H1 (cell line): ENCODE measurements around the gene HS3ST6. TPM values are rescaled to one million over a fixed set of nuclear protein-coding genes. Genes with fewer than 3 reads are reported as not detected.

Source experiments
- CTCF ChIA-PET: fragments of 300-600 bp; sonication (Branson Sonifier 250); formaldehyde crosslinking; loops from one replicate; lab custom pipeline; 2021; ENCODE audit not compliant: partially characterized antibody; lab: Charles Lee
- POLR2A ChIA-PET: fragments of 300-600 bp; sonication (Branson Sonifier 250); formaldehyde crosslinking; loops from one replicate; lab custom pipeline; 2021; ENCODE audit warnings: inconsistent platforms; ENCODE audit not compliant: partially characterized antibody; lab: Charles Lee
- DNase-seq, 2 experiments: peaks; one replicate each; pipeline versions ENCODE4 v3.0.0 to v3.0.0-alpha.2; 2010 to 2022; ENCODE audit warnings: low spot score in 2 of 2, low read depth in 1 of 2, mixed read lengths in 1 of 2
- FAIRE-seq: peaks from 2 replicates; lab custom pipeline; 2011; peaks lifted over from hg19 to GRCh38; lab: Jason Lieb, UNC
- H2AFZ ChIP-seq: 2 replicates; pipeline ENCODE4 v1.8.1; 2012; ENCODE audit warnings: low read length, inconsistent platforms
- H2AK5ac ChIP-seq: 2 replicates; pipeline ENCODE4 v1.6.1; 2013; ENCODE audit warnings: low read depth, low read length
- H2BK120ac ChIP-seq: replicated peaks from 2 replicates; pipeline ENCODE3; 2013; ENCODE audit warnings: low read depth, low read length, inconsistent platforms
- H2BK12ac ChIP-seq: 2 replicates; pipeline ENCODE4 v1.6.1; 2013; ENCODE audit warnings: low read depth, low read length
- H2BK15ac ChIP-seq: 2 replicates; pipeline ENCODE4 v1.6.1; 2013; ENCODE audit warnings: low read length
- H2BK20ac ChIP-seq: 2 replicates; pipeline ENCODE4 v1.6.1; 2013; ENCODE audit warnings: low read length
- H2BK5ac ChIP-seq: 2 replicates; pipeline ENCODE4 v1.6.1; 2013; ENCODE audit warnings: low read depth, low read length
- H3K14ac ChIP-seq: 2 replicates; pipeline ENCODE4 v1.6.1; 2013; ENCODE audit warnings: inconsistent platforms; ENCODE audit not compliant: insufficient read length
- H3K18ac ChIP-seq: 2 replicates; pipeline ENCODE4 v1.6.1; 2013; ENCODE audit warnings: low read length; ENCODE audit errors: extremely low read depth
- H3K23ac ChIP-seq: 2 replicates; pipeline ENCODE4 v1.6.1; 2013; ENCODE audit warnings: inconsistent platforms; ENCODE audit not compliant: insufficient read length
- H3K23me2 ChIP-seq: 2 replicates; pipeline ENCODE4 v1.6.1; 2013; ENCODE audit warnings: low read depth, low read length
- H3K27ac ChIP-seq: 2 replicates; pipeline ENCODE4 v1.6.1; 2011; ENCODE audit warnings: low read depth, low read length, inconsistent platforms
- H3K27me3 ChIP-seq, 4 experiments: replicated peaks in 1 of 4; 1 replicate in 1 of 4; 2 replicates in 3 of 4; pipeline versions ENCODE4 v1.6.1 to v1.8.1; 2011 to 2013; ENCODE audit warnings: low read length in 3 of 4, mild to moderate bottlenecking in 3 of 4, inconsistent platforms in 2 of 4, mixed read lengths in 2 of 4, moderate library complexity in 1 of 4; ENCODE audit not compliant: control insufficient read depth in 3 of 4, insufficient read depth in 3 of 4; ENCODE audit errors: extremely low read depth in 1 of 4
- H3K36me3 ChIP-seq, 4 experiments: 2 replicates each; pipeline versions ENCODE4 v1.6.1 to v1.8.1; 2011 to 2013; ENCODE audit warnings: mild to moderate bottlenecking in 4 of 4, low read length in 3 of 4, moderate library complexity in 2 of 4, control low read depth in 1 of 4, inconsistent platforms in 1 of 4; ENCODE audit not compliant: insufficient read depth in 4 of 4, control insufficient read depth in 2 of 4
- H3K4ac ChIP-seq: replicated peaks from 2 replicates; pipeline ENCODE3; 2013; ENCODE audit warnings: low read length, low read depth, mixed read lengths, inconsistent platforms; ENCODE audit not compliant: insufficient read length
- H3K4me1 ChIP-seq, 4 experiments: replicated peaks in 1 of 4; 1 replicate in 1 of 4; 2 replicates in 3 of 4; pipeline versions ENCODE4 v1.6.1 to v1.8.1; 2011 to 2013; ENCODE audit warnings: low read length in 3 of 4, inconsistent platforms in 2 of 4, mixed read lengths in 1 of 4; ENCODE audit not compliant: insufficient read depth in 4 of 4, control insufficient read depth in 3 of 4
- H3K4me2 ChIP-seq, 2 experiments: 2 replicates each; pipeline versions ENCODE4 v1.6.1 to v1.8.1; 2011 to 2013; ENCODE audit warnings: low read depth in 2 of 2, low read length in 2 of 2, control low read depth in 1 of 2, inconsistent platforms in 1 of 2, mild to moderate bottlenecking in 1 of 2; ENCODE audit not compliant: insufficient read depth in 1 of 2
- H3K4me3 ChIP-seq, 4 experiments: fragments of 200-600, 300-600 bp in 1 of 4; sonication (generic), shearing (Covaris generic), sonication (Bioruptor Twin) in 1 of 4; 2 replicates each; pipeline versions ENCODE4 v1.5.1 to v1.8.1; 2011 to 2016; ENCODE audit warnings: low read length in 4 of 4, low read depth in 3 of 4, control low read depth in 2 of 4, inconsistent platforms in 2 of 4, mild to moderate bottlenecking in 2 of 4, mixed read lengths in 1 of 4, moderate library complexity in 1 of 4; ENCODE audit not compliant: insufficient read depth in 2 of 4; ENCODE audit errors: extremely low read depth in 1 of 4
- H3K56ac ChIP-seq: replicated peaks from 2 replicates; pipeline ENCODE3; 2013; ENCODE audit warnings: low read depth, mild to moderate bottlenecking, mixed read lengths, low read length, inconsistent platforms; ENCODE audit not compliant: insufficient read length
- H3K79me1 ChIP-seq: 2 replicates; pipeline ENCODE4 v1.6.1; 2013; ENCODE audit warnings: low read depth, low read length, control low read depth
- H3K79me2 ChIP-seq, 2 experiments: 2 replicates each; pipeline versions ENCODE4 v1.6.1 to v1.8.1; 2012 to 2013; ENCODE audit warnings: low read length in 2 of 2, mild to moderate bottlenecking in 2 of 2, inconsistent platforms in 1 of 2; ENCODE audit not compliant: insufficient read depth in 2 of 2, control insufficient read depth in 1 of 2
- H3K9ac ChIP-seq, 4 experiments: replicated peaks in 1 of 4; 1 replicate in 1 of 4; 2 replicates in 3 of 4; pipeline versions ENCODE4 v1.6.1 to v1.8.1; 2011 to 2013; ENCODE audit warnings: low read depth in 3 of 4, low read length in 3 of 4, control low read depth in 2 of 4, mild to moderate bottlenecking in 2 of 4, moderate library complexity in 2 of 4, inconsistent platforms in 1 of 4; ENCODE audit errors: extremely low read depth in 1 of 4
- H3K9me3 ChIP-seq, 2 experiments: 2 replicates each; pipeline versions ENCODE4 v1.6.1 to v1.8.1; 2012 to 2013; ENCODE audit warnings: mild to moderate bottlenecking in 2 of 2, moderate library complexity in 2 of 2, control low read depth in 1 of 2, inconsistent platforms in 1 of 2, low read depth in 1 of 2, low read length in 1 of 2, mixed read lengths in 1 of 2; ENCODE audit not compliant: insufficient read depth in 2 of 2
- H4K20me1 ChIP-seq, 2 experiments: replicated peaks in 1 of 2; 2 replicates each; pipeline versions ENCODE3 to v1.8.1; 2011 to 2013; ENCODE audit warnings: inconsistent platforms in 2 of 2, low read length in 2 of 2, mild to moderate bottlenecking in 1 of 2; ENCODE audit not compliant: insufficient read depth in 2 of 2, control insufficient read depth in 1 of 2
- H4K5ac ChIP-seq: 2 replicates; pipeline ENCODE4 v1.6.1; 2013; ENCODE audit warnings: low read length, low read depth, mixed read lengths, inconsistent platforms; ENCODE audit not compliant: insufficient read length
- H4K8ac ChIP-seq: 2 replicates; pipeline ENCODE4 v1.8.0; 2013; ENCODE audit warnings: mild to moderate bottlenecking, moderate library complexity, low read length, inconsistent platforms; ENCODE audit not compliant: insufficient read depth; ENCODE audit errors: extremely low read depth
- H4K91ac ChIP-seq: replicated peaks from 2 replicates; pipeline ENCODE3; 2013; ENCODE audit warnings: low read length, mixed read lengths, inconsistent platforms; ENCODE audit not compliant: insufficient read length
- CBX5 ChIP-seq: fragments of 300-800, 300-1000 bp; sonication (generic); IDR thresholded peaks from 2 replicates; pipeline ENCODE4 v1.7.1; 2016; ENCODE audit warnings: antibody characterized with exemption, low read length, low read depth
- CHD2 ChIP-seq: IDR thresholded peaks from 2 replicates; pipeline ENCODE4 v1.6.1; 2012; ENCODE audit warnings: low read length, improper control_type of control experiment
- FOSL1 ChIP-seq: IDR thresholded peaks from 2 replicates; pipeline ENCODE4 v1.6.1; 2011; ENCODE audit warnings: mild to moderate bottlenecking, low read depth, low read length, moderate library complexity; ENCODE audit not compliant: insufficient read depth
- JUND ChIP-seq: IDR thresholded peaks from 2 replicates; pipeline ENCODE4 v1.6.1; 2011; ENCODE audit warnings: mild to moderate bottlenecking, improper control_type of control experiment, low read length
- MAFK ChIP-seq: IDR thresholded peaks from 2 replicates; pipeline ENCODE4 v1.6.1; 2012; ENCODE audit warnings: low read depth, mild to moderate bottlenecking, improper control_type of control experiment, low read length
- PHF8 ChIP-seq: fragments of 200-600 bp; sonication (generic); conservative IDR thresholded peaks from 2 replicates; pipeline ENCODE4 v1.7.1; 2012; ENCODE audit warnings: low read depth, mild to moderate bottlenecking, inconsistent platforms, low read length, moderate library complexity
- POU5F1 ChIP-seq: IDR thresholded peaks from 2 replicates; pipeline ENCODE4 v1.6.1; 2011; ENCODE audit warnings: low read depth, mild to moderate bottlenecking, low read length, moderate library complexity
- RXRA ChIP-seq: IDR thresholded peaks from 2 replicates; pipeline ENCODE4 v1.6.1; 2011; ENCODE audit warnings: low read depth, mild to moderate bottlenecking, low read length, moderate library complexity; ENCODE audit not compliant: insufficient read depth
- SIRT6 ChIP-seq: IDR thresholded peaks from one replicate; pipeline ENCODE4 v1.7.1; 2012; ENCODE audit warnings: low read length, inconsistent platforms
- YY1 ChIP-seq: IDR thresholded peaks from 2 replicates; pipeline ENCODE4 v1.6.1; 2011; ENCODE audit warnings: low read depth, mild to moderate bottlenecking, low read length
- ZNF274 ChIP-seq: IDR thresholded peaks from 2 replicates; pipeline ENCODE4 v1.7.0; 2012; ENCODE audit warnings: low read length, borderline replicate concordance; ENCODE audit errors: extremely low read depth
- WGBS, 2 experiments: shearing (Covaris generic) in 1 of 2; methylation state at CpG; one replicate each; pipeline versions ENCODE4 v1.1.6 to v1.1.7; 2013 to 2015; ENCODE audit warnings: low lambda C conversion rate in 2 of 2, mixed read lengths in 2 of 2, inconsistent platforms in 1 of 2, low coverage in 1 of 2, missing lambda C conversion rate in 1 of 2; ENCODE audit not compliant: insufficient replicate concordance in 2 of 2, insufficient coverage in 1 of 2, insufficient read length in 1 of 2; ENCODE audit errors: extremely low coverage in 1 of 2, missing lambda C conversion rate in 1 of 2; 5-methylcytosine and 5-hydroxymethylcytosine counted together
- polyA plus RNA-seq, 7 experiments: library from polyadenylated mRNA; depleted of rRNA in 3 of 7; stranded (reverse) in 5 of 7; unstranded in 2 of 7; fragments of >200 nt in 5 of 7; fragments of 200-250 nt in 2 of 7; gene quantifications; 1 replicate in 5 of 7; 2 replicates in 1 of 7; 4 replicates in 1 of 7; pipeline versions ENCODE4 v1.2.1 to v1.2.3, GENCODE V29; 2011 to 2013; ENCODE audit warnings: missing spikeins in 2 of 7, mixed read lengths in 2 of 7
- total RNA-seq: library from RNA; stranded (reverse); fragmentation: NEBNext Ultra II Directional; extraction: Animal tissue kit (Norgen Biotek cat#: 25700); gene quantifications from 2 replicates; pipeline ENCODE4 v1.2.1, GENCODE V29; 2021
- TF ChIP-seq, protein P1 (sequence below): IDR thresholded peaks from 2 replicates; pipeline ENCODE4 v1.6.1; 2011; ENCODE audit warnings: low read length, improper control_type of control experiment

The HS3ST6 gene
- total and polyA plus RNA-seq, 2 of the 8 experiments (the other 6 are each of a cell fraction or from before 2014, with no cell fraction given): 0.36 to 0.39 TPM

DNA sequence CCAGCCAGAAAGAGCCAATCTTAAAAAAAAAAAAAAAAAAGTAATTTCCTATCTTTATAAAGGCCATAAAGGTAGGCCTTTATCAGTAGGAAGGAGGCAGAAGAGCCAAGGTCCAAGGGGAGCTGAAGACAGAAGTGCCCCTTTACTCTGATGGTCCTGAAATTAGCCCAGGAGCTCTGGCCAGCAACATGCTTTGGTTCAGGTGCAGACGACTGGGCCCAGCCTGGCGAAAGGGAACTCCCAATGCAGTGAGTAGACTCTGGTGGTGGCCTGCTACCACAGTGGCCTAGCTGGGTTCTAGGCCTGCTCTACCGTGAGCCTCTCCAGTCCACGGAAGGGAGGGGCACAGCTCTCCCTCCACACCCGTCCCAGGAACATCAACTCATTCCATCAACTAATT, 23.1 kb downstream of the HS3ST6 start:
- H3K23me2 ChIP-seq: no peaks in the 10 kb centered on the region
- H3K14ac ChIP-seq: no peak overlapping the region
- no peak overlapping the region for H2BK120ac ChIP-seq
- H4K91ac ChIP-seq: no peak overlapping the region
- H3K18ac ChIP-seq: no peak overlapping the region
- H2BK15ac ChIP-seq: no peak overlapping the region
- H3K79me1 ChIP-seq: no peaks in the 10 kb centered on the region
- no peak overlapping the region for H3K56ac ChIP-seq
- H4K8ac ChIP-seq: no peak overlapping the region
- no peak overlapping the region for H3K4me2 ChIP-seq
- 94% methylated on average over 5 of the region's 5 CpGs; no CpG with 5 or more reads in 1 of the 2 experiments for WGBS, 2 experiments
- H2AFZ ChIP-seq: no peak overlapping the region
- H2BK12ac ChIP-seq: no peak overlapping the region
- no peak overlapping the region for H3K23ac ChIP-seq
- H3K9me3 ChIP-seq: no peaks in the 10 kb centered on the region
- ChIA-PET CTCF (interaction anchor here (0.7 to 2.1 kb wide), 5 partner anchors 9 to 30 kb away, joined by 3 to 9 read pairs (median 6); no protein-coding TSS in a partner anchor), POLR2A (interaction anchor here (1.1 to 1.4 kb wide), 2 partner anchors 14 to 67 kb away, joined by 3 read pairs; no protein-coding TSS in a partner anchor)
- no peak for TF ChIP-seq ZNF274
- no peak for TF ChIP-seq CHD2
- TF ChIP-seq, protein P1, sequence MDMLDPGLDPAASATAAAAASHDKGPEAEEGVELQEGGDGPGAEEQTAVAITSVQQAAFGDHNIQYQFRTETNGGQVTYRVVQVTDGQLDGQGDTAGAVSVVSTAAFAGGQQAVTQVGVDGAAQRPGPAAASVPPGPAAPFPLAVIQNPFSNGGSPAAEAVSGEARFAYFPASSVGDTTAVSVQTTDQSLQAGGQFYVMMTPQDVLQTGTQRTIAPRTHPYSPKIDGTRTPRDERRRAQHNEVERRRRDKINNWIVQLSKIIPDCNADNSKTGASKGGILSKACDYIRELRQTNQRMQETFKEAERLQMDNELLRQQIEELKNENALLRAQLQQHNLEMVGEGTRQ: no peak
- no peak for TF ChIP-seq MAFK
- no peak for TF ChIP-seq JUND
- TF ChIP-seq CBX5: no peak
- TF ChIP-seq PHF8: no peak
- no peak for TF ChIP-seq POU5F1
- no peak for TF ChIP-seq YY1
- TF ChIP-seq RXRA: no peak
- no peak for TF ChIP-seq FOSL1
- TF ChIP-seq SIRT6: no peak
- H3K4me3 ChIP-seq: no peak overlapping the region
- no peaks in the 10 kb centered on the region for H3K4me1 ChIP-seq
- H3K36me3 ChIP-seq: no peaks in the 10 kb centered on the region
- H3K9ac ChIP-seq: no peak overlapping the region
- peaks cover 0 to 5% (median 0%) of the 10 kb centered on the region in 4 experiments; a peak in 1 of 7 replicates for H3K27me3 ChIP-seq
- H2BK5ac ChIP-seq: no peak overlapping the region
- H4K20me1 ChIP-seq: no peaks in the 10 kb centered on the region
- H2AK5ac ChIP-seq: no peak overlapping the region; the same call in 1 of the 2 replicates
- H3K27ac ChIP-seq: no peak overlapping the region
- no peak overlapping the region for H2BK20ac ChIP-seq
- DNase-seq (no peak), FAIRE-seq (no peak)
- H3K79me2 ChIP-seq: no peaks in the 10 kb centered on the region
- H3K4ac ChIP-seq: no peak overlapping the region
- no peak overlapping the region for H4K5ac ChIP-seq
